Ishikawa (cell line): Measurements from ENCODE around the gene ARFGAP1.

Experiments used
- CEBPB ChIP-seq: IDR thresholded peaks from 2 replicates; pipeline ENCODE4 v1.6.1; 2012
- CREB1 ChIP-seq: IDR thresholded peaks from 2 replicates; pipeline ENCODE4 v1.6.1; 2012; ENCODE audit warnings: low read depth
- EGR1 ChIP-seq: IDR thresholded peaks from 2 replicates; pipeline ENCODE4 v1.6.1; 2012
- EP300 ChIP-seq: IDR thresholded peaks from 2 replicates; pipeline ENCODE4 v1.6.1; 2012; ENCODE audit warnings: borderline replicate concordance
- FOXM1 ChIP-seq: IDR thresholded peaks from 2 replicates; pipeline ENCODE4 v1.6.1; 2012; ENCODE audit warnings: low read depth, borderline replicate concordance
- NFIC ChIP-seq: IDR thresholded peaks from 2 replicates; pipeline ENCODE4 v1.6.1; 2012
- RAD21 ChIP-seq: IDR thresholded peaks from 2 replicates; pipeline ENCODE4 v1.6.1; 2012; ENCODE audit warnings: low read depth
- REST ChIP-seq: IDR thresholded peaks from 2 replicates; pipeline ENCODE4 v1.6.1; 2012; ENCODE audit warnings: low read depth, mild to moderate bottlenecking
- TAF1 ChIP-seq: IDR thresholded peaks from 2 replicates; pipeline ENCODE4 v1.6.1; 2012; ENCODE audit warnings: low read depth, mild to moderate bottlenecking
- TCF12 ChIP-seq: IDR thresholded peaks from 2 replicates; pipeline ENCODE4 v1.6.1; 2012; ENCODE audit warnings: low read depth
- TEAD4 ChIP-seq: IDR thresholded peaks from 2 replicates; pipeline ENCODE4 v1.6.1; 2012
- USF1 ChIP-seq: IDR thresholded peaks from 2 replicates; pipeline ENCODE4 v1.6.1; 2012
- YY1 ChIP-seq: IDR thresholded peaks from 2 replicates; pipeline ENCODE4 v1.6.1; 2012; ENCODE audit warnings: low read depth
- ZBTB7A ChIP-seq: IDR thresholded peaks from 2 replicates; pipeline ENCODE4 v1.6.1; 2012; ENCODE audit warnings: low read depth
- TF ChIP-seq, protein P1 (sequence below): IDR thresholded peaks from 2 replicates; pipeline ENCODE4 v1.6.1; 2012

ARFGAP1 gene

DNA sequence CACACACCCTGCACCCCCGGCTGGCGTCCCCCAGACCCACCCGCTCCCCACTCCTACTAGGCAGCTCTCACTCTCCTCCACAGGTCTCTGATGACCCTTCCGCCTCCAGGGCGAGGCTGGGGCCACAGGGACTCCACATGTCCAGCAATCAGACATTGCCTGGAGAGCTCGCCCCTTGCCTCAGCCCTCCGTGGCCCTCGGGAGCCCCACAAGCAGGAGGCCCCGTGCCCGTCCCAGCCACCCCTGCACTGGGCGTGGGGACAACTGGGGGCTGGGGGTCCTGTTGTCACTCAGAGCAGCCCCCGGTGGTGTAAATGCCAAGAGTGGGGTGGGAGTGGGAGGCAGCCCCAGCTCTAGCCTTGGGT lies 21.9 kb downstream of the ARFGAP1 start:
- TF ChIP-seq CEBPB (no peak), USF1 (no peak)

DNA sequence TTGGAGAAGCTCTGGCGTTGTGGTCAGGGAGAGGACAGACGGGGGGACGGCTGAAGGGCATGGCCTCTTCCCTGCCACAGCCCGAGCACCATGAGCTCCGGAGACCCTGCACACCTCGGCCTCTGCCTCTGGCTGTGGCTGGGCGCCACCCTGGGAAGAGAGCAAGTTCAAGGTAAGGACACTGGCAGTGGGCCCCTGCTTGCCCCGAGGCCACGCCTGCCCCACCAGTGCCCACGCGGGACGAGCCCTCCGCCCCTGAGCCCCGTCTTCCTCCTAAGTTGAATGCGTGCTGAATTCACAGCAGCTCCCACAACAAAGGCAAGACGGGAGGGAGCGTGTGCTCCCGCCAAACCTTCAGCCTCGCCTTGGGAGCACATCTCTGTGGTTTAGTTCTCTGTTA lies 22.4 kb downstream of the ARFGAP1 start:
- TF ChIP-seq EGR1 = no peak
- TF ChIP-seq USF1 = no peak
- no peak for TF ChIP-seq CREB1
- no peak for TF ChIP-seq YY1
- no peak for TF ChIP-seq RAD21

DNA sequence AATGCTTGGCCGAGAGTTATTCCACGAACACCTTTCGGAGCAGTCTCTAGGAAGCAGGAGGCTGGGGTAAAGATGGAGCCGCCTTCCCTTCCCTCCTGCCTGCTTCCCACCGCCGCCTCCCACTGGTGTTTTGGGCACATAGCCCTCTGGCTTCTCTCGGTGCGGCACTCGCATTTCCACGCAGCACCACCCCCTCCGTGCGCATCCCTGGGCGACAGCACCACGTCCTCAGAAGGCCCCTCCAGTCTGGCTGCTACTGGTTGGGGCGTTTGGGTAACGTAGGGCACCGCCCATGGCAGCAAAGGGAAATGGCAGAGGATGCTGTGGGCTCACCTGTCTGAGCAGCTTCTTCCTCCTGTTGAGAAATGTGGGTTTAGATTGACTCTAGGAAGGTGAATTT lies 22.8 kb downstream of the ARFGAP1 start:
- TF ChIP-seq EP300 = no peak
- no peak for TF ChIP-seq FOXM1
- TF ChIP-seq ZBTB7A = no peak
- no peak for TF ChIP-seq USF1
- TF ChIP-seq REST = no peak
- no peak for TF ChIP-seq CEBPB
- TF ChIP-seq YY1 = no peak
- no peak for TF ChIP-seq TEAD4
- TF ChIP-seq RAD21 = no peak
- TF ChIP-seq CREB1 = no peak
- no peak for TF ChIP-seq TAF1
- TF ChIP-seq EGR1 = no peak
- TF ChIP-seq, protein P1, sequence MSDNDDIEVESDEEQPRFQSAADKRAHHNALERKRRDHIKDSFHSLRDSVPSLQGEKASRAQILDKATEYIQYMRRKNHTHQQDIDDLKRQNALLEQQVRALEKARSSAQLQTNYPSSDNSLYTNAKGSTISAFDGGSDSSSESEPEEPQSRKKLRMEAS = no peak
- no peak for TF ChIP-seq NFIC
- TF ChIP-seq TCF12 = no peak

GRCh38 chr20:63295846-63296245 lies 23.2 kb downstream of the ARFGAP1 start:
- TF ChIP-seq USF1 (no peak), EGR1 (no peak), TEAD4 (no peak), EP300 (no peak), RAD21 (no peak), TAF1 (no peak), CREB1 (no peak), REST (no peak), ZBTB7A (no peak), YY1 (no peak), CEBPB (no peak), TCF12 (no peak), FOXM1 (no peak), NFIC (no peak)
- TF ChIP-seq, protein P1 = no peak

DNA sequence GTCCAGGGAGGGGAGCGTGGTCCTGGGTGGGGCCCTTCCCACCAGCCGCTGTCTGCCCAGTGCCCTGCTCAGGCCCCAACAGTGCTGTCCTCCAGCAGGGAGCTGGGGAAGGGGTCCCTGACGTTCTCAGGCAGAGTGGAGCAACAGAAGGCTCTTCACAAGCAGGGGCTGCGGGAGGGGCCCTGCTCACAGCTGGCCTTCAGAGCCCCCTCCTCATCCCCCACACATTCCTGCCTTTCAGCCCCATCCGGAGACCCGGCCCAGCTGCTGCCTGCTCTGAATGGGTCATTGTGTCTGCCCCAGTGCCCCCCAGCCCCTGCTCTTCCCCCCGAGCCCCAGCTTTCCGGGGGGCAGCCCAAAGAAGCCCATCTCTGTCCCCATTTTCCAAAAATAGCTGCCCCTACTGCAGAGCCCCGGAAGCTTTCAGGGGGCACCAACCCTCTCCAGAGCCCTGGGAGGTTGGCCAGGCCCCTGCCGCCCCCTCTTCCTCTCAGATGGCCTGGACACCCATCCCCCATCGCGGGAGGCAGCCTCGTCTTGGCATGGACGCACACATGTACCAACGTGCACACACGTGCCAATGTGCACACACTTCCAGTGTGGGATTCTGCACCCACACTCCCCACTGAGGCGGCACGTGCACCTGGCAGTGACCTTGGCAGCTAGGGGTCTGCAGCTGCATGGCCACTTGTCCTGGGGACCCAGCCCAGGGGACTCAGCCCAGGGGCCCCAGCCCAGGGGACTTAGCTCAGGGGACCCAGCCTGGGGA lies 24.1 kb downstream of the ARFGAP1 start:
- TF ChIP-seq TCF12 (no peak), FOXM1 (no peak), RAD21 (no peak), TAF1 (no peak), REST (no peak), CREB1 (no peak), NFIC (no peak), EP300 (no peak), ZBTB7A (no peak), USF1 (no peak), TEAD4 (no peak), EGR1 (no peak), YY1 (no peak), CEBPB (no peak)
- TF ChIP-seq, protein P1 = no peak
